Activated naive CD8-positive, alpha-beta T cell treated with anti-CD3 and anti-CD28 coated beads, Interleukin-2, amount 50 U/mL, for 16 hours (primary cell): ENCODE measurements around the gene ODAD4.

Source experiments
- DNase-seq: peaks from one replicate; pipeline ENCODE4 v3.0.0-alpha.2; 2020; ENCODE audit warnings: low read depth, low spot score

Gene ODAD4

GRCh38 chr17:41930009-41930832 lies at the start of gene ODAD4:
ODAD4 (plus strand) TSS chr17:41930617; CDS start chr17:41930724, 107 bp downstream.
- peak; percentile 87 for DNase-seq

GRCh38 chr17:41882756-41883155 lies 47.7 kb upstream of the ODAD4 start:
- DNase-seq = no peak

- DNase-seq = no peak
These were observed 44.7 kb upstream of the ODAD4 start for GRCh38 chr17:41885733-41886132.

- no peak for DNase-seq
These were observed 42.0 kb upstream of the ODAD4 start for GRCh38 chr17:41888332-41888965.

GRCh38 chr17:41891135-41892020 lies 39.0 kb upstream of the ODAD4 start:
- DNase-seq = no peak

GRCh38 chr17:41892021-41892376 lies 38.4 kb upstream of the ODAD4 start:
- DNase-seq = no peak

GRCh38 chr17:41893384-41893783 lies 37.0 kb upstream of the ODAD4 start:
- no peak for DNase-seq

GRCh38 chr17:41894791-41895331 lies 35.6 kb upstream of the ODAD4 start:
- no peak for DNase-seq

- no peak for DNase-seq
These were observed 34.8 kb upstream of the ODAD4 start for GRCh38 chr17:41895617-41896016.

GRCh38 chr17:41896726-41897125 lies 33.7 kb upstream of the ODAD4 start:
- DNase-seq = no peak

GRCh38 chr17:41901646-41902045 lies 28.8 kb upstream of the ODAD4 start:
- no peak for DNase-seq

GRCh38 chr17:41904242-41904841 lies 26.1 kb upstream of the ODAD4 start:
- DNase-seq = no peak

GRCh38 chr17:41905172-41905571 lies 25.2 kb upstream of the ODAD4 start:
- DNase-seq = no peak

GRCh38 chr17:41906465-41907184 lies 23.8 kb upstream of the ODAD4 start:
- DNase-seq = no peak

- no peak for DNase-seq
These were observed 23.2 kb upstream of the ODAD4 start for GRCh38 chr17:41907185-41907556.

GRCh38 chr17:41907633-41908539 lies 22.5 kb upstream of the ODAD4 start:
- no peak for DNase-seq

GRCh38 chr17:41909088-41909487 lies 21.3 kb upstream of the ODAD4 start:
- DNase-seq = no peak

- no peak for DNase-seq
These were observed 19.6 kb upstream of the ODAD4 start for GRCh38 chr17:41910701-41911391.

- DNase-seq = no peak
These were observed 17.5 kb upstream of the ODAD4 start for GRCh38 chr17:41912925-41913324.
